NCI-H2171 treated with DMSO at 0.1 percent for 48 hours (cell line): ENCODE results near the gene CNGA3.
A peak's percentile ranks its signal among the peaks of the same experiment; 100 is the strongest.

Experiments
- DNase-seq: peaks from one replicate; lab custom pipeline; 2025; lab: John Stamatoyannopoulos, UW

CNGA3 gene

GRCh38 chr2:98377544-98377943 lies 31.3 kb downstream of the CNGA3 start:
- no peak for DNase-seq

GRCh38 chr2:98378196-98378595 lies 31.9 kb downstream of the CNGA3 start:
- no peak for DNase-seq

- DNase-seq, result no peak
Measured at GRCh38 chr2:98378901-98379300, 32.6 kb downstream of the CNGA3 start.

DNA sequence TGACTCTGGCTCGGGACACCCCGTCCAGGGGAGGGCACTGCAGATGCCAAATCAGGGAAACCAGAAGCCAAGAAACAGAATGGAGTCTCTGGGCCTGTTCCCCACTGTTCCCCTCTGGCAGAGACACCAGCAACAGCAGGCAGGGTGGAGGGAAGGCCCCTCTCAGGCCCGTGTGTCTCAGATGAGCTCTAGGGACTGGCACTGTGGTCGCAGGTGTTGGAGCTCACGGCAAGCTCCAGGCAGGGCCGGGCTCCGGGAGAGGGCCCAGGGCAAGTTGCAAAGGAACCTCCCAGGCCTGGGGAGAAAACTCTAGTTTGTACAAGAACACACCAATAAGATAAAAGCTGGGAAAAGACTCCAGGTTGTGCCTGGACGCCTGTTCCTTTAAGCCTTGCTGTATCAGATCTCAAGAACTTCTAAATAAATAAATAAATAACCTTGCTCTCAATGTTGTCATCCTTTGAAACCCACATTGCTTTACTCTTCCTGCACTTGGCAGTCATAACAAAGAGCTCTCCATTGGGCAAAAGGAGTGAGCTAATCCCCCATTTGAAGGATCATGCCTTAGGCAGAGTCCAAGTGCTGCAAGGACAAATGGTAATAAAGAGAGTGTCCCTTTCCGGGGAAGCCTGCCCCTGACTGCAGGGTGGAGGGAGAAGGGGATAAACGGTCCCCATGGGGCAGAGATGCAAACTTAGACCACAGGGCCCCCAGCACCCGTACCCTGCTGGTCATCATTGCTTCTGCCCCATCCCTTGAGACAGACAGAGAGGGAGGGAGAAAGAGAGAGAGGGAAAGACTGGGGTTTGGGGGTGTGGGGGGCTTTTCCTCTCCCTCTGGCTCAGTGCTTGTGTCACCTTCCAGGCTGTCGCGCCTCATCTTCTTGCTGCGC lies 33.3 kb downstream of the CNGA3 start:
- no peak for DNase-seq

GRCh38 chr2:98380203-98380535 lies 33.9 kb downstream of the CNGA3 start:
- no peak for DNase-seq

DNA sequence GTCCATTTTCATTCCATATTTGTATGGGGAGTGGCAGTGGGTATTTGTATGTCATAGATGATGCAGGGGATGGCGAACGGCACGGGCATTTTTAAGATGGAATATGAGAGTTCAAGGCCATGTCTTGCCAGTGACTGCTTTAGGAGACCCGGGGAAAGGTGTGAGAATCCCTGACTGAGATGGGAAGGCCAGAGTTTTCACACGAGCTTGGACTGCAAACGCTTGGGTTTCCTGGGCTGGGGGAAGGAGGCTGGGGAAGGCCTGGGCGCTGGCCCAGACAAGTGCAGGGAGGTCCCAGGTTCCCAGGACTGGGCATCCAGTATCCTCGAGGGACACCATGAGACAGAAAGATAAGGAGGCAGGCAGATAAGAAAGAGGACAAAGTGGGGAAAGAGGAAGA lies 35.2 kb downstream of the CNGA3 start:
- no peak for DNase-seq

GRCh38 chr2:98382086-98382485 lies 35.8 kb downstream of the CNGA3 start:
- no peak for DNase-seq

- no peak for DNase-seq
Measured at GRCh38 chr2:98382739-98383138, 36.5 kb downstream of the CNGA3 start.

GRCh38 chr2:98383166-98383565 lies 36.9 kb downstream of the CNGA3 start:
- DNase-seq, result no peak

DNA sequence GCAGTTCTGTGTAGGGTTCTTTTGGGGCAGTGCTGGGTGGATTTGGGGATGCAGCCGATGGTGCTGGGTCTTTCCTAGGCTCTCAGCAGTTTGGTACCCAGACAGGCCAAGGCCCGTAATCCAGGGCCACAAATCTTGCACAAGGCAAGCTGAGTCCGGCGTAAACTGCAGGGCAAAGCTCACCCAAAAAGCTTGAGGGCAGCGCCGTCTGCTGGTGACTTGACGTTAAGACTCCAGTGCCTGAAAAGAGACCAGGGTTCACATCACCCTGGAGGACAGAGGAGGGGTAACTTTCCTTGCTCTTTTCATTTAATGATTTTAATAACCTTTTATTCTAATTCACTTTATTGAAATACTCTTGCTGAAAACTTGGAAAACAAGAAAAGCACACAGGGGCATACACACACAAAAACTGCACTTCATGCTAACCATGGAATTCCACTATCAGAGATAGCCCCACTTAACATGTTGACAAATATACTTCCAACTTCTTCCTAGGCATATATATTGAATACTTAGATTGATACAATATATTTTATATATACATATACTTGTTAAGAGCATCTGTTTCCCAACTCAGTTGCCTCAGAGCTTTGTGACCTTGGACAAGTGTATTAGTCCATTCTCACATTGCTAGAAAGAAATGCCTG lies 38.9 kb downstream of the CNGA3 start:
- DNase-seq, result peak; percentile 78

DNA sequence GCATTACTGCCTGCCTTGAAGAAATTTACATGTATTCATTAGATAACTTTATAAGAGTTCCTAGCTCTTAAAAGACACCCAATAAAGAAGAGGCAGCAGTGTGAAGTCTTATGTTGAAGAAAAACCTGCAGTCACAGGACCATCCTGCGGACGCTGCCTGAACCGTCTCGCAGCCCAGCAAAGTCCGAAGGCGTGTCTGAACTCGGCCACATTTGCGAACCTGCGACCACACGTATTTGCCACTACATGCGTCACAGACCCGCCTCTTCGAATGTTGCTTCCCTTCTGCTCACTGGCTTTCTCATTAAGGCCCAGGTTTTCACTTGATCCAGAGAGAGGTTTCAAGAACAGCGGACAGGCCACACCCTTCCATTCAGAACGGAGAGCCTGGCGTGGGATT lies 41.2 kb downstream of the CNGA3 start:
- no peak for DNase-seq

GRCh38 chr2:98388081-98388480 lies 41.8 kb downstream of the CNGA3 start:
- DNase-seq, result no peak

GRCh38 chr2:98388601-98389250 lies 42.5 kb downstream of the CNGA3 start:
- no peak for DNase-seq

GRCh38 chr2:98389251-98389605 lies 43.0 kb downstream of the CNGA3 start:
- no peak for DNase-seq

DNA sequence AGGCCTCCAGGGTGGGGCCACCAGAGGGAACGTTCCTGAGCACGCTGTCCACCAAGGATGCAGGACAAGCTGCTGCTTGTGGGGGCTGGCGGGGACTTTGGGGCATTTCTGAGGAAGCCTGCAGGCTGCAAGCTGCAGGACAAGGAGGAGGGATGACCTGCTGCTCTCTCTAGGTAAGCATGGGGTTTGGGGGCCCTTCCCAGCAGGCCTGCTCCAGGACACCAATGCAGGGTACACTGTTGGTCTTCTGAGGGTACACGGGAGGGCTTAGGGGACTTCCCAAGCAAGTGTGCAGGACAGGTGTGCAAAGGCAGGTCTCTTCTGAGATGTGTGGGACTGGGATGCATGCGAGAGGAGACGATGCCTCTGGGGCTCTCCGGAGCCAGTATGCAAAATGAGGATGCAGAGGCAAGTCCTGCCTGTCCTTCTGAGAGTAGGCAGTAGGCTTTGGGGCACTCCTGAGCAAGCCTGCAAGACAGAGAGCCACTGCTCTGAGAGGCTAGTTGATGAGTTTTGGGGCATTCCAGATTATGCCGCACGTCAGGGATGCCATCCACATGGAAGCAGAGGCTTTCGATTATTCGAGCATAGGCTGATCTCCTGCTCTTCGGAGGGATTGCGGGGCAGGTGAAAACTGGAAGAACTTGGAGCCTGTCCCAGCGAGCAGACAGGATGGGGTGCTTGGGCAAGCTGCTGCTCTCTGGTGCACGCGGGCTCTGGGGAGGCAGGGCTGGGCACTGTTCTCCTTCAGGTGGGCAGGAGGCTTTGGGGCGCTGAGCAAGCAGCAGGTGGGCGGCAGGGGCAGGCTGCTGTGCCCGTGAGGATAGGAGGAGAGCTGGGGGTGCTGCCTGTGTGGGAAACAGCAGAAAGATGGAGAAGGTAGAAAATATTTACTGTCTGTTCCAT lies 44.6 kb downstream of the CNGA3 start:
- no peak for DNase-seq

- no peak for DNase-seq
Measured at GRCh38 chr2:98391581-98392270, 45.5 kb downstream of the CNGA3 start.

- no peak for DNase-seq
Measured at GRCh38 chr2:98393354-98393753, 47.1 kb downstream of the CNGA3 start.

DNA sequence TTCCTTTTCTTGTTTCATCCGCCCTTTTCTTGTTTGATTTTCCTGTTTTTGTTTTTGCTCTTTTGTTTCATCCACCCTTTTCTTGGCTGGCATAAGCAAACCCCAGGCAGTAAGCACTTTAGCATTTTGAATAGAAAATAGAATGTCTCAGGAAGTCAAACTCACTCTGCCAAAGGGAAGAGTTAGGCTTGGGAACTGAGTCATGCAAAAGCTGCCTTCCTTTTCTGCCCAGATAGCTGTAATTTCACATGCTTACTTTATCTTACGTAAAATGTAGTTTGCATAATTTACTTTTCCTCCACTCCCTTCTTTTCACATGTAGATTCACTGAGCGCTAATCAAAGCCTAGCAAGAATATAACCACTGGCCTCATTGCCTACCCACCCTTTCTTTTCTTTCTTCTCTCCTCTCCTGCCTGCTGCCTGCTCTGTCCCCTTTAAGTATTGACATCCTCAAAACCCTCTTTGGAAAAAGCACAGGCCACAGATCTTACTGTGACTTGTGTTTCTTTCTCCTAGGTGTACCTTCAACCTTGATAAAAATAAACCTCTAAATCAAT lies 48.4 kb downstream of the CNGA3 start:
- DNase-seq, result no peak

- DNase-seq, result no peak
Measured at GRCh38 chr2:98395977-98396376, 49.7 kb downstream of the CNGA3 start.

GRCh38 chr2:98396745-98397355 lies 50.6 kb downstream of the CNGA3 start:
- DNase-seq, result no peak

- no peak for DNase-seq
Measured at GRCh38 chr2:98399140-98399539, 52.9 kb downstream of the CNGA3 start.
